SK-N-SH (cell line): ENCODE results near the gene CTTN.

Experiments
- CHD2 ChIP-seq: fragments of 150-350 bp; IDR thresholded peaks from 2 replicates; pipeline ENCODE4 v1.6.1; 2018; ENCODE audit warnings: low read length; ENCODE audit not compliant: partially characterized antibody
- EZH2phosphoT487 ChIP-seq: fragments of 200-600 bp; sonication (generic); IDR thresholded peaks from 2 replicates; pipeline ENCODE4 v1.6.1; 2017; ENCODE audit warnings: low read depth, mixed run types, mild to moderate bottlenecking, antibody characterized with exemption, moderate library complexity, borderline replicate concordance
- NFIC ChIP-seq: IDR thresholded peaks from 2 replicates; pipeline ENCODE4 v1.4.0; 2012; ENCODE audit warnings: borderline replicate concordance
- RFX5 ChIP-seq: IDR thresholded peaks from 2 replicates; pipeline ENCODE4 v1.6.1; 2012; ENCODE audit warnings: mild to moderate bottlenecking, improper control_type of control experiment, low read length
- SMC3 ChIP-seq: IDR thresholded peaks from 2 replicates; pipeline ENCODE4 v1.6.1; 2012; ENCODE audit warnings: low read depth, low read length, improper control_type of control experiment
- TCF12 ChIP-seq: IDR thresholded peaks from 2 replicates; pipeline ENCODE4 v1.4.0; 2012
- TF ChIP-seq, protein P1 (sequence below): fragments of 200-600 bp; sonication (generic); IDR thresholded peaks from 2 replicates; pipeline ENCODE4 v1.6.1; 2017; ENCODE audit warnings: antibody characterized with exemption, mild to moderate bottlenecking, moderate library complexity
- TF ChIP-seq, protein P2 (sequence below): IDR thresholded peaks from 2 replicates; pipeline ENCODE4 v1.4.0; 2012; ENCODE audit warnings: low read depth, borderline replicate concordance

DNA sequence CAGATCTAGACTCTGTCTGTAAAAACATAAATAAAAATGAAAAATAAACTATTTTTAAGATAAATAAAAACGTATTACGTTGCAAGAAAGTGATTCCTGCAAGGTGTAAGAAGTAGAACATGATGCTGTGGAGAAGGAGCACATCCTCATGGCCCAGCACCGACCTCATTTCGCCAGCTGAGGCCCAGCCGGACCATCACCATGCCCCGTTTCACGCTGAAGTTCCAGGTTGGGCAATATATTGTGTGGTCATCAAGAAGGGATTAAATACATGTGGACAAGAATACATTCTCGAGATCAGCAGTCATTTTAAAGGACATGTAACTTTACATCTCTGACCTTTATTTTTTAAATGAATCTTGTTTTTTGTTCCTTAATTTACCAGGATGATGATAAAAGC, 20.7 kb upstream of the CTTN start:
- TF ChIP-seq, protein P1, sequence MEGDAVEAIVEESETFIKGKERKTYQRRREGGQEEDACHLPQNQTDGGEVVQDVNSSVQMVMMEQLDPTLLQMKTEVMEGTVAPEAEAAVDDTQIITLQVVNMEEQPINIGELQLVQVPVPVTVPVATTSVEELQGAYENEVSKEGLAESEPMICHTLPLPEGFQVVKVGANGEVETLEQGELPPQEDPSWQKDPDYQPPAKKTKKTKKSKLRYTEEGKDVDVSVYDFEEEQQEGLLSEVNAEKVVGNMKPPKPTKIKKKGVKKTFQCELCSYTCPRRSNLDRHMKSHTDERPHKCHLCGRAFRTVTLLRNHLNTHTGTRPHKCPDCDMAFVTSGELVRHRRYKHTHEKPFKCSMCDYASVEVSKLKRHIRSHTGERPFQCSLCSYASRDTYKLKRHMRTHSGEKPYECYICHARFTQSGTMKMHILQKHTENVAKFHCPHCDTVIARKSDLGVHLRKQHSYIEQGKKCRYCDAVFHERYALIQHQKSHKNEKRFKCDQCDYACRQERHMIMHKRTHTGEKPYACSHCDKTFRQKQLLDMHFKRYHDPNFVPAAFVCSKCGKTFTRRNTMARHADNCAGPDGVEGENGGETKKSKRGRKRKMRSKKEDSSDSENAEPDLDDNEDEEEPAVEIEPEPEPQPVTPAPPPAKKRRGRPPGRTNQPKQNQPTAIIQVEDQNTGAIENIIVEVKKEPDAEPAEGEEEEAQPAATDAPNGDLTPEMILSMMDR, result no peak
- no peak for TF ChIP-seq NFIC
- TF ChIP-seq EZH2phosphoT487, result no peak
- TF ChIP-seq SMC3, result no peak
- no peak for TF ChIP-seq TCF12
- TF ChIP-seq RFX5, result no peak
- TF ChIP-seq CHD2, result no peak
- TF ChIP-seq, protein P2, sequence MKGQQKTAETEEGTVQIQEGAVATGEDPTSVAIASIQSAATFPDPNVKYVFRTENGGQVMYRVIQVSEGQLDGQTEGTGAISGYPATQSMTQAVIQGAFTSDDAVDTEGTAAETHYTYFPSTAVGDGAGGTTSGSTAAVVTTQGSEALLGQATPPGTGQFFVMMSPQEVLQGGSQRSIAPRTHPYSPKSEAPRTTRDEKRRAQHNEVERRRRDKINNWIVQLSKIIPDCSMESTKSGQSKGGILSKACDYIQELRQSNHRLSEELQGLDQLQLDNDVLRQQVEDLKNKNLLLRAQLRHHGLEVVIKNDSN, result no peak
